SK-N-SH (cell line): ENCODE measurements around the gene TYW3. TPM values are rescaled to one million over a fixed set of nuclear protein-coding genes. Genes with fewer than 3 reads are reported as not detected.

Source experiments
- CTCF ChIA-PET: fragments of 300-600, 350-600 bp; formaldehyde crosslinking; extraction: SDS; loops from one replicate; lab custom pipeline; 2021; lab: Yijun Ruan, JAX
- POLR2A ChIA-PET: fragments of 350-600 bp; sonication (Branson Sonifier 250); formaldehyde crosslinking; extraction: SDS; loops from one replicate; lab custom pipeline; 2020; ENCODE audit warnings: antibody characterized with exemption, inconsistent platforms; lab: Yijun Ruan, JAX
- DNase-seq: peaks from one replicate; pipeline ENCODE4 v3.0.0; 2012
- H2AFZ ChIP-seq: fragments of 200-600 bp; sonication (generic); 2 replicates; pipeline ENCODE4 v1.8.1; 2016; ENCODE audit warnings: antibody characterized with exemption, mild to moderate bottlenecking, low read depth
- H3F3A ChIP-seq: fragments of 200-600 bp; sonication (generic); replicated peaks from 2 replicates; pipeline ENCODE3; 2016; ENCODE audit warnings: antibody characterized with exemption, mild to moderate bottlenecking; ENCODE audit not compliant: insufficient read depth
- H3K27ac ChIP-seq, 2 experiments: fragments of 200-500 bp in 1 of 2; fragments of 200-600 bp in 1 of 2; sonication (Bioruptor generic) in 1 of 2; sonication (generic), shearing (Covaris generic) in 1 of 2; 2 replicates each; pipeline versions ENCODE4 v1.5.1 to v1.6.1; 2014 to 2016; ENCODE audit warnings: low read depth in 2 of 2, inconsistent platforms in 1 of 2, low read length in 1 of 2, mild to moderate bottlenecking in 1 of 2, mixed read lengths in 1 of 2
- H3K27me3 ChIP-seq: fragments of 200-600 bp; sonication (generic), shearing (Covaris generic); 2 replicates; pipeline ENCODE4 v1.6.1; 2016; ENCODE audit warnings: mixed run types; ENCODE audit not compliant: insufficient read depth
- H3K36me3 ChIP-seq, 2 experiments: fragments of 200-500 bp in 1 of 2; fragments of 200-600 bp in 1 of 2; sonication (Bioruptor generic) in 1 of 2; sonication (generic) in 1 of 2; replicated peaks in 1 of 2; 2 replicates each; pipeline versions ENCODE3 to v1.5.1; 2014 to 2016; ENCODE audit warnings: low read length in 1 of 2, mild to moderate bottlenecking in 1 of 2; ENCODE audit not compliant: insufficient read depth in 2 of 2, control insufficient read depth in 1 of 2
- H3K4me1 ChIP-seq, 2 experiments: fragments of 200-500 bp in 1 of 2; fragments of 200-600 bp in 1 of 2; sonication (Bioruptor generic) in 1 of 2; sonication (generic), shearing (Covaris generic) in 1 of 2; 2 replicates each; pipeline versions ENCODE4 v1.5.1 to v1.6.1; 2014 to 2016; ENCODE audit warnings: low read depth in 1 of 2, low read length in 1 of 2, mixed run types in 1 of 2; ENCODE audit not compliant: insufficient read depth in 2 of 2, control insufficient read depth in 1 of 2
- H3K4me2 ChIP-seq: fragments of 200-600 bp; sonication (generic), shearing (Covaris generic); 2 replicates; pipeline ENCODE4 v1.6.1; 2017; ENCODE audit warnings: mixed run types
- H3K4me3 ChIP-seq, 2 experiments: fragments of 200-500 bp in 1 of 2; fragments of 200-600 bp in 1 of 2; sonication (Bioruptor generic) in 1 of 2; sonication (generic), shearing (Covaris generic) in 1 of 2; 2 replicates each; pipeline versions ENCODE4 v1.5.1 to v1.8.1; 2014 to 2016; ENCODE audit warnings: low read depth in 2 of 2, inconsistent platforms in 1 of 2, low read length in 1 of 2, mild to moderate bottlenecking in 1 of 2, mixed read lengths in 1 of 2, moderate library complexity in 1 of 2
- H3K79me2 ChIP-seq: fragments of 200-600 bp; sonication (generic); 2 replicates; pipeline ENCODE4 v1.8.1; 2017; ENCODE audit warnings: mild to moderate bottlenecking; ENCODE audit not compliant: insufficient read depth
- H3K9ac ChIP-seq: fragments of 200-600 bp; sonication (generic); 2 replicates; pipeline ENCODE4 v1.6.1; 2017; ENCODE audit warnings: mixed run types
- H3K9me2 ChIP-seq: fragments of 200-600 bp; sonication (generic); 2 replicates; pipeline ENCODE4 v1.6.1; 2017; ENCODE audit warnings: mixed run types
- H3K9me3 ChIP-seq: fragments of 200-600 bp; sonication (generic); 2 replicates; pipeline ENCODE4 v1.6.1; 2017; ENCODE audit warnings: mixed run types, mild to moderate bottlenecking, moderate library complexity
- H4K20me1 ChIP-seq: fragments of 200-600 bp; sonication (generic); 2 replicates; pipeline ENCODE4 v1.6.1; 2017; ENCODE audit warnings: mild to moderate bottlenecking, mixed run types; ENCODE audit not compliant: insufficient read depth
- CTCF ChIP-seq: fragments of 200-600 bp; sonication (generic); IDR thresholded peaks from 2 replicates; pipeline ENCODE4 v1.6.1; 2017; ENCODE audit warnings: antibody characterized with exemption, mild to moderate bottlenecking, moderate library complexity
- ELF1 ChIP-seq: IDR thresholded peaks from 2 replicates; pipeline ENCODE4 v1.4.0; 2012
- EZH2phosphoT487 ChIP-seq: fragments of 200-600 bp; sonication (generic); IDR thresholded peaks from 2 replicates; pipeline ENCODE4 v1.6.1; 2017; ENCODE audit warnings: low read depth, mixed run types, mild to moderate bottlenecking, antibody characterized with exemption, moderate library complexity, borderline replicate concordance
- FOXJ3 ChIP-seq: sonication (generic); formaldehyde crosslinking; IDR thresholded peaks from 2 replicates; pipeline ENCODE4 v1.5.1; 2020; ENCODE audit warnings: mild to moderate bottlenecking, missing genetic modification reagents
- FOXM1 ChIP-seq: IDR thresholded peaks from 2 replicates; pipeline ENCODE4 v1.4.0; 2012; ENCODE audit warnings: low read depth, mild to moderate bottlenecking
- GATA2 ChIP-seq: sonication (generic); formaldehyde crosslinking; IDR thresholded peaks from 2 replicates; pipeline ENCODE4 v1.5.0; 2020; ENCODE audit warnings: mild to moderate bottlenecking, missing genetic modification reagents
- JUND ChIP-seq: IDR thresholded peaks from 2 replicates; pipeline ENCODE4 v1.4.0; 2012
- MAX ChIP-seq: IDR thresholded peaks from 2 replicates; pipeline ENCODE4 v1.4.0; 2012; ENCODE audit warnings: low read depth
- NFIC ChIP-seq: IDR thresholded peaks from 2 replicates; pipeline ENCODE4 v1.4.0; 2012; ENCODE audit warnings: borderline replicate concordance
- PBX3 ChIP-seq: IDR thresholded peaks from 2 replicates; pipeline ENCODE4; 2012
- POLR2AphosphoS5 ChIP-seq: IDR thresholded peaks from 2 replicates; pipeline ENCODE4 v1.6.1; 2012; ENCODE audit warnings: low read depth, low read length
- RAD21 ChIP-seq: IDR thresholded peaks from 2 replicates; pipeline ENCODE4 v1.6.1; 2012; ENCODE audit warnings: mild to moderate bottlenecking, low read length
- RCOR1 ChIP-seq: fragments of 150-350 bp; IDR thresholded peaks from 2 replicates; pipeline ENCODE4 v1.6.1; 2017; ENCODE audit warnings: antibody characterized with exemption, low read length
- RXRA ChIP-seq: IDR thresholded peaks from 2 replicates; pipeline ENCODE4 v1.4.0; 2012; ENCODE audit warnings: low read depth, mild to moderate bottlenecking, borderline replicate concordance
- SMC3 ChIP-seq: IDR thresholded peaks from 2 replicates; pipeline ENCODE4 v1.6.1; 2012; ENCODE audit warnings: low read depth, low read length, improper control_type of control experiment
- TAF1 ChIP-seq: IDR thresholded peaks from 2 replicates; pipeline ENCODE4 v1.6.1; 2012; ENCODE audit warnings: low read depth, mild to moderate bottlenecking, low read length, moderate library complexity, borderline replicate concordance
- TEAD4 ChIP-seq: IDR thresholded peaks from 2 replicates; pipeline ENCODE4 v1.4.0; 2012; ENCODE audit warnings: mild to moderate bottlenecking, borderline replicate concordance; ENCODE audit not compliant: insufficient read depth
- USF2 ChIP-seq: fragments of 150-350 bp; IDR thresholded peaks from 2 replicates; pipeline ENCODE4 v1.6.1; 2017; ENCODE audit warnings: antibody characterized with exemption, low read length, low read depth, borderline replicate concordance
- YY1 ChIP-seq: IDR thresholded peaks from 2 replicates; pipeline ENCODE4 v1.4.0; 2012; ENCODE audit warnings: low read depth, mild to moderate bottlenecking
- ZBTB33 ChIP-seq: IDR thresholded peaks from 2 replicates; pipeline ENCODE4 v1.4.0; 2012; ENCODE audit warnings: low read depth, borderline replicate concordance
- WGBS: methylation state at CpG from one replicate; pipeline ENCODE4 v1.1.6; 2017; ENCODE audit warnings: low lambda C conversion rate; 5-methylcytosine and 5-hydroxymethylcytosine counted together
- polyA plus RNA-seq, 3 experiments: library from polyadenylated mRNA; depleted of rRNA; stranded (reverse); fragments of >200 nt; gene quantifications; 2 replicates each; pipeline ENCODE4 v1.2.3, GENCODE V29; 2012

TYW3 gene
- polyA plus RNA-seq, 1 of the 3 experiments (the other 2 are of a cell fraction): 9.2 TPM

- no peaks in the 10 kb centered on the region for H3K27me3 ChIP-seq
- CTCF ChIA-PET: interaction anchor here (0.9 to 1.9 kb wide), 4 partner anchors 47 to 269 kb away, joined by 3 to 7 read pairs (median 4); no protein-coding TSS in a partner anchor
These were observed 46.0 kb upstream of the TYW3 start for GRCh38 chr1:74686928-74687327.

GRCh38 chr1:74689621-74690363, 43.2 kb upstream of the TYW3 start:
- Histone ChIP-seq H3K4me3 (peak overlapping the region in 1 of 2 experiments; percentile 20; a peak in 1 of 4 replicates), H3K36me3 (no peaks in the 10 kb centered on the region), H3K4me2 (0 out of 2 replicates have a peak overlapping the region, but pooled peaks have one; percentile 21), H3K9me2 (no peaks in the 10 kb centered on the region), H3K27me3 (no peaks in the 10 kb centered on the region), H2AFZ (peak overlapping the region; percentile 39), H3F3A (no peaks in the 10 kb centered on the region), H3K79me2 (no peaks in the 10 kb centered on the region), H3K9ac (no peak overlapping the region), H3K4me1 (no peaks in the 10 kb centered on the region; a peak in 2 of 4 replicates), H3K27ac (no peak overlapping the region), H3K9me3 (no peaks in the 10 kb centered on the region), H4K20me1 (no peaks in the 10 kb centered on the region)
- CTCF ChIA-PET: interaction anchor here (0.6 to 5.8 kb wide), 54 partner anchors 9 to 1862 kb away, joined by 3 to 55 read pairs (median 4); partner anchors contain the start of genes CRYZ, ERICH3, FPGT and LRRIQ3
- DNase-seq: peak; percentile 25
- POLR2A ChIA-PET: no interaction called here
- 19% methylated on average over 5 of the region's 5 CpGs for WGBS
- TF ChIP-seq EZH2phosphoT487: no peak
- no peak for TF ChIP-seq MAX
- TF ChIP-seq GATA2 (CRISPR knock-in tag): peak; percentile 15; the same call in 1 of the 2 replicates
- no peak for TF ChIP-seq FOXJ3 (CRISPR knock-in tag)
- no peak for TF ChIP-seq TEAD4
- TF ChIP-seq CTCF: peak; percentile 91
- TF ChIP-seq ZBTB33: no peak
- TF ChIP-seq FOXM1: no peak
- no peak for TF ChIP-seq USF2
- no peak for TF ChIP-seq POLR2AphosphoS5
- TF ChIP-seq RAD21: peak; percentile 97
- no peak for TF ChIP-seq PBX3

More at GRCh38 chr1:74686928-74687327, 46.0 kb upstream of the TYW3 start:
- Histone ChIP-seq H3K4me1 (no peaks in the 10 kb centered on the region; a peak in 2 of 4 replicates), H4K20me1 (no peaks in the 10 kb centered on the region), H3F3A (no peaks in the 10 kb centered on the region), H3K9me3 (no peaks in the 10 kb centered on the region), H3K9ac (no peak overlapping the region), H3K4me3 (no peak overlapping the region), H3K36me3 (no peaks in the 10 kb centered on the region), H2AFZ (no peak overlapping the region), H3K9me2 (no peaks in the 10 kb centered on the region), H3K27ac (no peak overlapping the region), H3K4me2 (no peak overlapping the region), H3K79me2 (no peaks in the 10 kb centered on the region)
- WGBS: 80% methylated on average over 4 of the region's 4 CpGs
- no peak for DNase-seq
- no peak for TF ChIP-seq YY1
- no peak for TF ChIP-seq ELF1
- no peak for TF ChIP-seq TAF1
- no peak for TF ChIP-seq RCOR1
- TF ChIP-seq NFIC: no peak
- no peak for TF ChIP-seq SMC3
- no peak for TF ChIP-seq JUND
- TF ChIP-seq PBX3: no peak
- TF ChIP-seq RXRA: no peak
- TF ChIP-seq FOXM1: no peak
- POLR2A ChIA-PET: no interaction called here
